Activated CD4-positive, alpha-beta memory T cell treated with anti-CD3 and anti-CD28 coated beads, Interleukin-2, amount 10 ng/mL, durations not matched to agents 7 days and 5 days (primary cell): Measurements from ENCODE around the gene MZB1. TPM values are rescaled to one million over a fixed set of nuclear protein-coding genes. Genes with fewer than 3 reads are reported as not detected.

ENCODE experiments used
- CTCF ChIA-PET: fragments of 350-600 bp; sonication (Branson Sonifier 250); formaldehyde crosslinking; loops from one replicate; lab custom pipeline; 2021; ENCODE audit warnings: antibody characterized with exemption, inconsistent platforms; lab: Charles Lee
- POLR2A ChIA-PET: fragments of 350-600 bp; sonication (Branson Sonifier 250); formaldehyde crosslinking; loops from one replicate; lab custom pipeline; 2021; ENCODE audit warnings: antibody characterized with exemption; lab: Charles Lee
- DNase-seq: peaks from one replicate; pipeline ENCODE4 v3.0.0-alpha.2; 2020
- H3K27ac Mint-ChIP-seq: one replicate; pipeline ENCODE4 v1.8.0; 2021; ENCODE audit warnings: mild to moderate bottlenecking, mixed read lengths
- H3K27me3 Mint-ChIP-seq: one replicate; pipeline ENCODE4 v1.8.0; 2021; ENCODE audit warnings: mixed read lengths
- H3K36me3 Mint-ChIP-seq: one replicate; pipeline ENCODE4 v1.8.0; 2021; ENCODE audit warnings: low read depth, mixed read lengths
- H3K4me1 Mint-ChIP-seq: one replicate; pipeline ENCODE4 v1.8.0; 2021; ENCODE audit warnings: mixed read lengths
- H3K4me3 Mint-ChIP-seq: one replicate; pipeline ENCODE4 v1.8.0; 2021; ENCODE audit warnings: mild to moderate bottlenecking, mixed read lengths
- H3K9me3 Mint-ChIP-seq: one replicate; pipeline ENCODE4 v1.8.0; 2021; ENCODE audit warnings: mixed read lengths
- total RNA-seq, 2 experiments: library from RNA; stranded (reverse); gene quantifications; one replicate each; pipeline ENCODE4 v1.2.3, GENCODE V29; 2021

MZB1 gene
- total RNA-seq, 2 experiments from 2014 or later = 48.1 TPM

GRCh38 chr5:139381837-139382761, 7.6 kb downstream of the MZB1 start:
- Mint-ChIP-seq H3K36me3 (peaks cover 5% of the 10 kb centered on the region), H3K4me1 (peaks cover 39% of the 10 kb centered on the region), H3K9me3 (no peaks in the 10 kb centered on the region), H3K4me3 (no peak overlapping the region), H3K27ac (no peak overlapping the region), H3K27me3 (no peaks in the 10 kb centered on the region)
- ChIA-PET POLR2A (interaction anchor here (1.3 to 2.0 kb wide), 3 partner anchors 9 to 40 kb away, joined by 4 to 6 read pairs (median 4); partner anchors contain the start of gene PAIP2), CTCF (no interaction called here)
- no peak for DNase-seq

- H3K27me3 Mint-ChIP-seq = no peaks in the 10 kb centered on the region
- H3K9me3 Mint-ChIP-seq = no peaks in the 10 kb centered on the region
- peaks cover 18% of the 10 kb centered on the region for H3K4me1 Mint-ChIP-seq
- no peak for DNase-seq
- peaks cover 6% of the 10 kb centered on the region for H3K36me3 Mint-ChIP-seq
- ChIA-PET POLR2A (interaction anchor here (0.7 to 1.8 kb wide), 6 partner anchors 9 to 38 kb away, joined by 3 to 6 read pairs (median 3); partner anchors contain the start of genes MZB1 and PAIP2), CTCF (no interaction called here)
- no peak overlapping the region for H3K4me3 Mint-ChIP-seq
- no peak overlapping the region for H3K27ac Mint-ChIP-seq
Measured at GRCh38 chr5:139379626-139380449, 9.9 kb downstream of the MZB1 start.

GRCh38 chr5:139378941-139379361, 10.8 kb downstream of the MZB1 start:
- CTCF ChIA-PET = no interaction called here

GRCh38 chr5:139378101-139378825, 11.4 kb downstream of the MZB1 start:
- no peak for DNase-seq
- POLR2A ChIA-PET = interaction anchor here (1.0 kb wide), 1 partner anchor 14 kb away, joined by 5 read pairs; no protein-coding TSS in a partner anchor
- Mint-ChIP-seq H3K9me3 (no peaks in the 10 kb centered on the region), H3K4me3 (no peak overlapping the region), H3K27me3 (no peaks in the 10 kb centered on the region), H3K4me1 (peaks cover 9% of the 10 kb centered on the region), H3K27ac (no peak overlapping the region), H3K36me3 (peaks cover 13% of the 10 kb centered on the region)
- CTCF ChIA-PET = interaction anchor here (2.1 kb wide), 1 partner anchor 36 kb away, joined by 5 read pairs; the partner anchor contains the start of gene PAIP2

More at GRCh38 chr5:139378941-139379361, 10.8 kb downstream of the MZB1 start:
- Mint-ChIP-seq H3K36me3 (peaks cover 7% of the 10 kb centered on the region), H3K27ac (no peak overlapping the region), H3K4me1 (peaks cover 11% of the 10 kb centered on the region), H3K4me3 (no peak overlapping the region), H3K27me3 (no peaks in the 10 kb centered on the region), H3K9me3 (no peaks in the 10 kb centered on the region)
- POLR2A ChIA-PET = interaction anchor here (0.5 to 1.2 kb wide), 2 partner anchors 20 to 76 kb away, joined by 3 to 5 read pairs; no protein-coding TSS in a partner anchor
- DNase-seq = no peak

- no peaks in the 10 kb centered on the region for H3K27me3 Mint-ChIP-seq
Measured at GRCh38 chr5:139377226-139377625, 12.5 kb downstream of the MZB1 start.

GRCh38 chr5:139376364-139376763, 13.3 kb downstream of the MZB1 start:
- peaks cover 20% of the 10 kb centered on the region for H3K4me1 Mint-ChIP-seq
- POLR2A ChIA-PET = interaction anchor here (1.0 kb wide), 1 partner anchor 12 kb away, joined by 4 read pairs; no protein-coding TSS in a partner anchor
- no peaks in the 10 kb centered on the region for H3K9me3 Mint-ChIP-seq
- H3K36me3 Mint-ChIP-seq = peaks cover 23% of the 10 kb centered on the region
- no peak overlapping the region for H3K4me3 Mint-ChIP-seq
- DNase-seq = no peak
- H3K27ac Mint-ChIP-seq = no peak overlapping the region
- CTCF ChIA-PET = interaction anchor here (2.1 kb wide), 1 partner anchor 34 kb away, joined by 5 read pairs; the partner anchor contains the start of gene PAIP2
- H3K27me3 Mint-ChIP-seq = no peaks in the 10 kb centered on the region

More at GRCh38 chr5:139377226-139377625, 12.5 kb downstream of the MZB1 start:
- Mint-ChIP-seq H3K9me3 (no peaks in the 10 kb centered on the region), H3K4me1 (peaks cover 12% of the 10 kb centered on the region), H3K27ac (no peak overlapping the region), H3K36me3 (peaks cover 16% of the 10 kb centered on the region), H3K4me3 (no peak overlapping the region)
- POLR2A ChIA-PET = interaction anchor here (1.0 to 1.2 kb wide), 2 partner anchors 9 to 15 kb away, joined by 4 to 5 read pairs; no protein-coding TSS in a partner anchor
- DNase-seq = no peak
- CTCF ChIA-PET = interaction anchor here (2.1 kb wide), 1 partner anchor 35 kb away, joined by 5 read pairs; the partner anchor contains the start of gene PAIP2

GRCh38 chr5:139374909-139375308, 14.8 kb downstream of the MZB1 start:
- DNase-seq = no peak
- POLR2A ChIA-PET = interaction anchor here (2.0 kb wide), 1 partner anchor 33 kb away, joined by 12 read pairs; the partner anchor contains the start of gene PAIP2
- H3K4me1 Mint-ChIP-seq = peaks cover 25% of the 10 kb centered on the region
- peaks cover 26% of the 10 kb centered on the region for H3K36me3 Mint-ChIP-seq
- CTCF ChIA-PET = no interaction called here
- no peak overlapping the region for H3K27ac Mint-ChIP-seq
- no peak overlapping the region for H3K4me3 Mint-ChIP-seq
- no peaks in the 10 kb centered on the region for H3K9me3 Mint-ChIP-seq
- H3K27me3 Mint-ChIP-seq = no peaks in the 10 kb centered on the region

- H3K9me3 Mint-ChIP-seq = no peaks in the 10 kb centered on the region
- no peaks in the 10 kb centered on the region for H3K27me3 Mint-ChIP-seq
- H3K4me1 Mint-ChIP-seq = peaks cover 17% of the 10 kb centered on the region
- H3K27ac Mint-ChIP-seq = peak overlapping the region; percentile 11
- ChIA-PET POLR2A (interaction anchor here (0.9 to 2.1 kb wide), 4 partner anchors 8 to 30 kb away, joined by 3 to 7 read pairs (median 6); partner anchors contain the start of genes MZB1 and PAIP2), CTCF (interaction anchor here (1.0 to 1.6 kb wide), 4 partner anchors 9 to 792 kb away, joined by 3 to 4 read pairs (median 3); no protein-coding TSS in a partner anchor)
- no peak overlapping the region for H3K4me3 Mint-ChIP-seq
- no peak for DNase-seq
- peaks cover 31% of the 10 kb centered on the region for H3K36me3 Mint-ChIP-seq
Measured at GRCh38 chr5:139371482-139372435, 18.0 kb downstream of the MZB1 start.

GRCh38 chr5:139369181-139369580, 20.5 kb downstream of the MZB1 start:
- H3K4me1 Mint-ChIP-seq = peaks cover 17% of the 10 kb centered on the region
- no peaks in the 10 kb centered on the region for H3K9me3 Mint-ChIP-seq

GRCh38 chr5:139368613-139369012, 21.1 kb downstream of the MZB1 start:
- POLR2A ChIA-PET = interaction anchor here (1.5 to 2.7 kb wide), 2 partner anchors 23 to 26 kb away, joined by 5 to 6 read pairs; no protein-coding TSS in a partner anchor
- CTCF ChIA-PET = interaction anchor here (0.9 to 1.5 kb wide), 6 partner anchors 24 to 579 kb away, joined by 3 to 5 read pairs (median 4); partner anchors contain the start of gene PAIP2
- Mint-ChIP-seq H3K4me3 (no peak overlapping the region), H3K4me1 (peaks cover 21% of the 10 kb centered on the region), H3K27ac (no peak overlapping the region), H3K36me3 (peaks cover 49% of the 10 kb centered on the region), H3K9me3 (no peaks in the 10 kb centered on the region), H3K27me3 (no peaks in the 10 kb centered on the region)
- no peak for DNase-seq

More at GRCh38 chr5:139369181-139369580, 20.5 kb downstream of the MZB1 start:
- Mint-ChIP-seq H3K4me3 (no peak overlapping the region), H3K27me3 (no peaks in the 10 kb centered on the region), H3K36me3 (peaks cover 47% of the 10 kb centered on the region), H3K27ac (no peak overlapping the region)
- ChIA-PET CTCF (interaction anchor here (0.9 to 1.5 kb wide), 5 partner anchors 24 to 579 kb away, joined by 3 to 5 read pairs (median 4); partner anchors contain the start of gene PAIP2), POLR2A (interaction anchor here (0.6 to 2.7 kb wide), 3 partner anchors 20 to 27 kb away, joined by 3 to 6 read pairs (median 5); partner anchors contain the start of gene MZB1)
- DNase-seq = no peak
